Trophoblast cell (in vitro differentiated cells and primary cell): ENCODE data around the gene ARID5A.

Experiments
- DNase-seq, 2 donors: peaks; one replicate each; pipeline ENCODE4 v3.0.0-alpha.2; 2016
- H2AFZ ChIP-seq: 2 replicates; pipeline ENCODE4 v1.6.1; 2013; ENCODE audit warnings: low read length, moderate library complexity, mild to moderate bottlenecking; ENCODE audit not compliant: insufficient read depth, poor library complexity
- H2AK5ac ChIP-seq: 2 replicates; pipeline ENCODE4 v1.6.1; 2013; ENCODE audit warnings: mild to moderate bottlenecking, low read length
- H2BK120ac ChIP-seq: 2 replicates; pipeline ENCODE4 v1.6.1; 2013; ENCODE audit warnings: low read length, mild to moderate bottlenecking, moderate library complexity; ENCODE audit not compliant: insufficient read depth, poor library complexity
- H2BK12ac ChIP-seq: 2 replicates; pipeline ENCODE4 v1.6.1; 2013; ENCODE audit warnings: mild to moderate bottlenecking, low read length, moderate library complexity
- H2BK5ac ChIP-seq: 2 replicates; pipeline ENCODE4 v1.6.1; 2013; ENCODE audit warnings: low read length, low read depth, moderate library complexity, mild to moderate bottlenecking; ENCODE audit not compliant: poor library complexity
- H3K14ac ChIP-seq: 2 replicates; pipeline ENCODE4 v1.6.1; 2013; ENCODE audit warnings: mild to moderate bottlenecking, low read length
- H3K18ac ChIP-seq: 2 replicates; pipeline ENCODE4 v1.6.1; 2013; ENCODE audit warnings: mild to moderate bottlenecking, low read length
- H3K23ac ChIP-seq: 2 replicates; pipeline ENCODE4 v1.6.1; 2013; ENCODE audit warnings: low read length
- H3K27ac ChIP-seq: 2 replicates; pipeline ENCODE4 v1.5.1; 2013; ENCODE audit warnings: low read depth, mild to moderate bottlenecking, inconsistent platforms, low read length, moderate library complexity
- H3K27me3 ChIP-seq: 2 replicates; pipeline ENCODE4 v1.6.1; 2013; ENCODE audit warnings: inconsistent platforms, mild to moderate bottlenecking, low read length, moderate library complexity; ENCODE audit not compliant: insufficient read depth
- H3K36me3 ChIP-seq, 2 experiments: 1 replicate in 1 of 2; 2 replicates in 1 of 2; pipeline ENCODE4 v1.6.1; 2013; ENCODE audit warnings: low read length in 2 of 2, mild to moderate bottlenecking in 2 of 2, moderate library complexity in 1 of 2; ENCODE audit not compliant: insufficient read depth in 2 of 2, control insufficient read depth in 1 of 2
- H3K4ac ChIP-seq: 2 replicates; pipeline ENCODE4 v1.6.1; 2013; ENCODE audit warnings: low read depth, mild to moderate bottlenecking, low read length, moderate library complexity
- H3K4me1 ChIP-seq, 2 experiments: 1 replicate in 1 of 2; 2 replicates in 1 of 2; pipeline ENCODE4 v1.6.1; 2013; ENCODE audit warnings: low read length in 2 of 2, mild to moderate bottlenecking in 2 of 2, moderate library complexity in 1 of 2; ENCODE audit not compliant: insufficient read depth in 2 of 2, control insufficient read depth in 1 of 2
- H3K4me2 ChIP-seq: 2 replicates; pipeline ENCODE4 v1.6.1; 2013; ENCODE audit warnings: inconsistent platforms, mild to moderate bottlenecking, low read length, moderate library complexity
- H3K4me3 ChIP-seq: 2 replicates; pipeline ENCODE4 v1.5.1; 2013; ENCODE audit warnings: mild to moderate bottlenecking, low read depth, low read length, inconsistent platforms
- H3K79me1 ChIP-seq: one replicate; pipeline ENCODE4 v1.6.1; 2013; ENCODE audit warnings: low read length
- H3K79me2 ChIP-seq: 2 replicates; pipeline ENCODE4 v1.6.1; 2013; ENCODE audit warnings: low read length, mild to moderate bottlenecking; ENCODE audit not compliant: control insufficient read depth, insufficient read depth, poor library complexity
- H3K9ac ChIP-seq: 2 replicates; pipeline ENCODE4 v1.6.1; 2013; ENCODE audit warnings: mild to moderate bottlenecking, low read length
- H3K9me3 ChIP-seq: 2 replicates; pipeline ENCODE4 v1.6.1; 2013; ENCODE audit warnings: low read depth, mild to moderate bottlenecking, control low read depth, inconsistent platforms, low read length; ENCODE audit not compliant: insufficient read depth
- H4K12ac ChIP-seq: 2 replicates; pipeline ENCODE4 v1.6.1; 2013; ENCODE audit warnings: low read depth, mild to moderate bottlenecking, low read length, moderate library complexity
- H4K8ac ChIP-seq: 2 replicates; pipeline ENCODE4 v1.6.1; 2013; ENCODE audit warnings: low read depth, mild to moderate bottlenecking, low read length, moderate library complexity
- H4K91ac ChIP-seq: one replicate; pipeline ENCODE4 v1.6.1; 2013; ENCODE audit warnings: low read depth, mild to moderate bottlenecking, low read length, moderate library complexity
- WGBS: extraction: QIAGEN DNeasy Blood & Tissue Kit; methylation state at CpG from one replicate; pipeline ENCODE4 v1.1.7; 2013; ENCODE audit warnings: missing lambda C conversion rate; ENCODE audit not compliant: insufficient read length, insufficient coverage; ENCODE audit errors: extremely low coverage; 5-methylcytosine and 5-hydroxymethylcytosine counted together

ARID5A gene

DNA sequence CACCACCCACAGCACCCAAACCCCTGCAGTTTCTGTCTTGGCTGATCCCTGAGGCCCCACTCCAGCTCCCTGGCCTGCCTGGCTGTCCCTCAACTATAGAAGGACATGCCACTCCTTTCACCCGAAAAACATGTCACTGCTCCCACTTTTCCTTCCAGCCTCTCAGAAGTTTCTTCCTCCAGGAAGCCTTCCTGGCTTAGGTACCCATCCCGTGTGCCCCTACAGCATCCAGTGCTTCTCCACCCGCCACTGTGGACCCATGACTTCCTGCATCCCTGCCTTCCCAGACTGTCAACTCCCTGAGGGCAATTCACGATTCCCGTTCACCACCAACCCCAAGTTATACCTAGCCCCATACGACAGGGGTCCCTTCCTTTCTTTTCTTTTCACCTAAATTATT is 21.5 kb downstream of the ARID5A start:
- Histone ChIP-seq H3K9me3 (no peaks in the 10 kb centered on the region), H2AFZ (no peak overlapping the region), H3K4me3 (no peak overlapping the region), H3K4ac (no peak overlapping the region), H3K18ac (no peak overlapping the region), H2BK120ac (no peak overlapping the region), H4K91ac (no peak overlapping the region), H3K14ac (no peak overlapping the region), H3K9ac (no peak overlapping the region), H3K27me3 (no peaks in the 10 kb centered on the region), H4K8ac (no peak overlapping the region), H2BK12ac (no peak overlapping the region), H2AK5ac (no peak overlapping the region), H3K23ac (no peak overlapping the region), H2BK5ac (no peak overlapping the region), H3K4me2 (no peak overlapping the region), H3K79me1 (no peaks in the 10 kb centered on the region), H3K4me1 (peaks cover 5 to 6% of the 10 kb centered on the region in 2 experiments), H3K27ac (no peak overlapping the region), H3K36me3 (no peaks in the 10 kb centered on the region), H3K79me2 (no peaks in the 10 kb centered on the region), H4K12ac (no peak overlapping the region)
- DNase-seq = no peak
- no CpG with 5 or more reads among the region's 6 CpGs for whole genome bisulfite sequencing

DNA sequence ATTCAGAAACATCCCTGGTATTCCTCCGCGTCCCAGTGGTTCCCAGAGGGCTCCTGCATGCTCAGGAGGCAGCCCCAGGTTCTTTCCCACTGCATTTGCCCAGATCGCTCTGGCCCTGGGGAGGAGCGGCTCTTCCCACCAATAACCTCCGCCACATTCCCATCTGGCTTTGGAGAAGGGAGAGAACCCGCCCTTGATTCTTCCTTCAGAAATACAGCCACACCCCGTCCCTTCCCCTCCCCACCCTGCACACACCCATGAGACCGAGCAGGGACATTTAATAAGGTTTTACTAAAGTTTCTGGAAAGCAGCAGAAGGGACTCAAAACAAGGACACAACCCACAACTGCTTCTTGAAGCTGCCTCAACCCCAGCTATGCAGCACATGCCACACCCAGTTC is 21.9 kb downstream of the ARID5A start:
- Histone ChIP-seq H3K36me3 (no peaks in the 10 kb centered on the region), H3K27me3 (no peaks in the 10 kb centered on the region), H4K12ac (no peak overlapping the region), H3K9ac (no peak overlapping the region), H3K27ac (no peak overlapping the region), H3K18ac (no peak overlapping the region), H3K79me1 (no peaks in the 10 kb centered on the region), H2BK5ac (no peak overlapping the region), H2BK120ac (no peak overlapping the region), H3K4me2 (no peak overlapping the region), H3K4me1 (peaks cover 3 to 4% of the 10 kb centered on the region in 2 experiments), H3K4me3 (no peak overlapping the region), H3K14ac (no peak overlapping the region), H3K9me3 (no peaks in the 10 kb centered on the region), H4K91ac (no peak overlapping the region), H2BK12ac (no peak overlapping the region), H2AFZ (no peak overlapping the region), H3K79me2 (no peaks in the 10 kb centered on the region), H4K8ac (no peak overlapping the region), H3K23ac (no peak overlapping the region), H3K4ac (no peak overlapping the region), H2AK5ac (no peak overlapping the region)
- whole genome bisulfite sequencing = no CpG with 5 or more reads among the region's 8 CpGs
- no peak for DNase-seq

DNA sequence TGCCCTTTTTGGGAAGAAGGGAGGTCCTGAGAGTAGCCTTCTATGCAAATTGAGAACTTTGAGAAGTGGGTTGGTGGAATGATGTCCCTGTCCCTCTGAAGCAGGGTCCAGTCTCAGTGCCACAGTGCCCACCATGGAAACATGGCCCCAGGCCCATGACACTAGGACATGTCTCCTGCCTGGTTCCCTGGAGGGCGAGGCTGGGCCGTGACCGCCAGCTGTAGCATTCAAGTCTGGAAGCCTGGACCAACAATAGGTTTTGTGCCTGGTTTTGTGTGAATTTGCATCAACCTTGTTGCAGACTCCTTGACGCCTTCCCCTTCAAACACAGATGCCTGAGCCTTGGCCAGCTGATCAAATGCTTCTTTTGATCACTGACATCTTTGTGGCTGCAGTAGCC is 27.5 kb downstream of the ARID5A start:
- no peak overlapping the region for H3K27ac ChIP-seq
- no peaks in the 10 kb centered on the region for H3K79me1 ChIP-seq
- H4K12ac ChIP-seq = no peak overlapping the region
- no peaks in the 10 kb centered on the region for H3K36me3 ChIP-seq
- no peak overlapping the region for H3K4me3 ChIP-seq
- no peak overlapping the region for H2AK5ac ChIP-seq
- no peak overlapping the region for H3K23ac ChIP-seq
- no peak overlapping the region for H3K9ac ChIP-seq
- H2BK12ac ChIP-seq = no peak overlapping the region
- no peak overlapping the region for H2BK5ac ChIP-seq
- no CpG with 5 or more reads among the region's 4 CpGs for WGBS
- H3K79me2 ChIP-seq = no peaks in the 10 kb centered on the region
- no peak overlapping the region for H4K91ac ChIP-seq
- H3K14ac ChIP-seq = no peak overlapping the region
- H3K4me1 ChIP-seq = no peaks in the 10 kb centered on the region
- no peaks in the 10 kb centered on the region for H3K9me3 ChIP-seq
- H4K8ac ChIP-seq = no peak overlapping the region
- H3K27me3 ChIP-seq = no peaks in the 10 kb centered on the region
- H3K4ac ChIP-seq = no peak overlapping the region
- H2AFZ ChIP-seq = no peak overlapping the region
- H3K18ac ChIP-seq = no peak overlapping the region
- DNase-seq = no peak
- H3K4me2 ChIP-seq = no peak overlapping the region
- no peak overlapping the region for H2BK120ac ChIP-seq

DNA sequence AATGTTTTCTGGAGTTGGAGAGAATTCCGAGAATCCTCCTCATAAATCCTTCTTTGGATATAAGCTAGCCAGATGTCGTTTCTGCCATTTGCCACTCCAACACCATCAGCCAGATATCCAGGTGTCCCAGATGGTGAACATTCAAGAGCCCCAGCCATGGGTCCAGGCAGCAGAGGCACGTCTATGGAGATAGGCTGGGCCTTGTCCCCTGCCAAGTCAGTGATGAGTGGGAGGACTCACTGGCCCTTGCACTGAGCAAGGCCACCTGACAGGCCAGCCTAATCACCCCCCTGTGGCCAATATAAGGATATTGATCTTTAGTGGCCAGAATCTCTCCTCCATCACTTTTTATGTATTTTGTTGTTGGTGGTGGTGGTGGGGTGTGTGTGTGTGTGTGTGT is 28.0 kb downstream of the ARID5A start:
- no peak overlapping the region for H4K8ac ChIP-seq
- H3K27ac ChIP-seq = no peak overlapping the region
- no peak overlapping the region for H3K4me2 ChIP-seq
- H3K23ac ChIP-seq = no peak overlapping the region
- no peaks in the 10 kb centered on the region for H3K36me3 ChIP-seq
- no peaks in the 10 kb centered on the region for H3K9me3 ChIP-seq
- no peaks in the 10 kb centered on the region for H3K79me2 ChIP-seq
- H3K4me3 ChIP-seq = no peak overlapping the region
- no peak overlapping the region for H3K4ac ChIP-seq
- no peaks in the 10 kb centered on the region for H3K27me3 ChIP-seq
- H4K91ac ChIP-seq = no peak overlapping the region
- H4K12ac ChIP-seq = no peak overlapping the region
- no peak overlapping the region for H2BK12ac ChIP-seq
- no peak overlapping the region for H2AFZ ChIP-seq
- H3K79me1 ChIP-seq = no peaks in the 10 kb centered on the region
- H3K18ac ChIP-seq = no peak overlapping the region
- H2BK120ac ChIP-seq = no peak overlapping the region
- H3K14ac ChIP-seq = no peak overlapping the region
- H3K9ac ChIP-seq = no peak overlapping the region
- DNase-seq = no peak
- no peaks in the 10 kb centered on the region for H3K4me1 ChIP-seq
- WGBS = no CpG with 5 or more reads among the region's 3 CpGs
- H2BK5ac ChIP-seq = no peak overlapping the region
- H2AK5ac ChIP-seq = no peak overlapping the region
